ENCODE data around the gene CFAP299. TPM values are rescaled to one million over a fixed set of nuclear protein-coding genes. Genes with fewer than 3 reads are reported as not detected.

CFAP299 gene
- total RNA-seq, 4 donors from 2014 or later, result 1.2 TPM; not detected in 3

GRCh38 chr4:80926891-80927290 is 591.4 kb downstream of the CFAP299 start:
- DNase-seq, result no peak
- no peak for TF ChIP-seq CTCF (IDR thresholded peaks at IDR 0.05)
- no peak for TF ChIP-seq POLR2A (IDR thresholded peaks at IDR 0.05)
- intact Hi-C loops (cut with DNase I; ENCODE audit: low total_unique reads), result no loop called here
- H3K4me3 ChIP-seq, result no peak overlapping the region
- H3K36me3 ChIP-seq, result no peaks in the 10 kb centered on the region
- no peaks in the 10 kb centered on the region for H3K27me3 ChIP-seq
- H3K27ac ChIP-seq, result no peak overlapping the region
- H3K4me1 ChIP-seq, result no peaks in the 10 kb centered on the region
- no peaks in the 10 kb centered on the region for H3K9me3 ChIP-seq

GRCh38 chr4:80927420-80927819 is 591.9 kb downstream of the CFAP299 start:
- no peak for DNase-seq
- Histone ChIP-seq H3K27me3 (no peaks in the 10 kb centered on the region), H3K36me3 (no peaks in the 10 kb centered on the region), H3K4me1 (no peaks in the 10 kb centered on the region), H3K4me3 (no peak overlapping the region), H3K27ac (no peak overlapping the region), H3K9me3 (no peaks in the 10 kb centered on the region)
- TF ChIP-seq POLR2A (IDR thresholded peaks at IDR 0.05) (no peak), CTCF (IDR thresholded peaks at IDR 0.05) (no peak)
- intact Hi-C loops (cut with DNase I; ENCODE audit: low total_unique reads), result no loop called here

- H3K4me3 ChIP-seq, result no peak overlapping the region
- H3K27ac ChIP-seq, result no peak overlapping the region
- intact Hi-C loops (cut with DNase I; ENCODE audit: low total_unique reads), result no loop called here
- TF ChIP-seq POLR2A (IDR thresholded peaks at IDR 0.05) (no peak), CTCF (IDR thresholded peaks at IDR 0.05) (no peak)
- H3K4me1 ChIP-seq, result no peaks in the 10 kb centered on the region
- H3K9me3 ChIP-seq, result no peaks in the 10 kb centered on the region
- H3K27me3 ChIP-seq, result no peaks in the 10 kb centered on the region
- H3K36me3 ChIP-seq, result no peaks in the 10 kb centered on the region
- DNase-seq, result no peak
Observed at GRCh38 chr4:80931631-80932081, 596.1 kb downstream of the CFAP299 start.

GRCh38 chr4:80948141-80948540 is 612.6 kb downstream of the CFAP299 start:
- intact Hi-C loops (cut with DNase I; ENCODE audit: low total_unique reads), result no loop called here
- Histone ChIP-seq H3K9me3 (no peaks in the 10 kb centered on the region), H3K36me3 (no peaks in the 10 kb centered on the region), H3K4me3 (no peak overlapping the region), H3K27me3 (no peaks in the 10 kb centered on the region), H3K4me1 (no peaks in the 10 kb centered on the region), H3K27ac (no peak overlapping the region)
- TF ChIP-seq POLR2A (IDR thresholded peaks at IDR 0.05), result no peak
- no peak for TF ChIP-seq CTCF (IDR thresholded peaks at IDR 0.05)
- DNase-seq, result no peak

- Histone ChIP-seq H3K9me3 (no peaks in the 10 kb centered on the region), H3K27me3 (no peaks in the 10 kb centered on the region), H3K27ac (no peak overlapping the region), H3K4me1 (no peaks in the 10 kb centered on the region), H3K36me3 (no peaks in the 10 kb centered on the region), H3K4me3 (no peak overlapping the region)
- intact Hi-C loops (cut with DNase I; ENCODE audit: low total_unique reads), result no loop called here
- DNase-seq, result no peak
- TF ChIP-seq CTCF (IDR thresholded peaks at IDR 0.05), result no peak
- TF ChIP-seq POLR2A (IDR thresholded peaks at IDR 0.05), result no peak
Observed at GRCh38 chr4:80948995-80949394, 613.5 kb downstream of the CFAP299 start.
